Type B pancreatic cell (in vitro differentiated cells): ENCODE data around the gene A2M. TPM values are rescaled to one million over a fixed set of nuclear protein-coding genes. Genes with fewer than 3 reads are reported as not detected.

Source experiments
- DNase-seq: peaks from one replicate; pipeline ENCODE4 v3.0.0; 2021; ENCODE audit warnings: mixed read lengths; ENCODE audit not compliant: unreplicated experiment; ENCODE audit errors: extremely low spot score
- H3K27ac Mint-ChIP-seq: 2 replicates; pipeline ENCODE4 v1.8.0; 2021; ENCODE audit warnings: mild to moderate bottlenecking, mixed read lengths
- H3K27me3 Mint-ChIP-seq: 2 replicates; pipeline ENCODE4 v1.8.0; 2021; ENCODE audit warnings: mixed read lengths
- H3K36me3 Mint-ChIP-seq: 2 replicates; pipeline ENCODE4 v1.8.0; 2021; ENCODE audit warnings: mixed read lengths
- H3K4me1 Mint-ChIP-seq: one replicate; pipeline ENCODE4 v1.8.0; 2021; ENCODE audit warnings: mixed read lengths; ENCODE audit not compliant: unreplicated experiment
- H3K4me3 Mint-ChIP-seq: 2 replicates; pipeline ENCODE4 v1.8.0; 2021; ENCODE audit warnings: mild to moderate bottlenecking, mixed read lengths
- H3K9me3 Mint-ChIP-seq: 2 replicates; pipeline ENCODE4 v1.8.0; 2021; ENCODE audit warnings: mixed read lengths
- CTCF ChIP-seq: fragments of 200-600 bp; sonication (generic); conservative IDR thresholded peaks from 2 replicates; pipeline ENCODE4 v1.5.0; 2021; ENCODE audit warnings: antibody characterized with exemption, mild to moderate bottlenecking
- total RNA-seq: library from RNA; stranded (reverse); gene quantifications from 2 replicates; pipeline ENCODE4 v1.2.1, GENCODE V29; 2021; ENCODE audit warnings: low replicate concordance

The A2M gene
- total RNA-seq, 1 donor from 2014 or later: 84.9 TPM

- Mint-ChIP-seq H3K27me3 (no peaks in the 10 kb centered on the region), H3K9me3 (peaks cover 6% of the 10 kb centered on the region), H3K27ac (no peak overlapping the region), H3K4me3 (no peak overlapping the region), H3K36me3 (peaks cover 15% of the 10 kb centered on the region), H3K4me1 (no peaks in the 10 kb centered on the region)
- DNase-seq: no peak
- no peak for TF ChIP-seq CTCF
These were observed 36.6 kb downstream of the A2M start for GRCh38 chr12:9079082-9079481.

GRCh38 chr12:9077152-9078031 lies 38.3 kb downstream of the A2M start:
- peaks cover 5% of the 10 kb centered on the region for H3K27me3 Mint-ChIP-seq
- TF ChIP-seq CTCF: no peak
- no peak for DNase-seq
- H3K36me3 Mint-ChIP-seq: peaks cover 7% of the 10 kb centered on the region
- no peaks in the 10 kb centered on the region for H3K4me1 Mint-ChIP-seq
- H3K4me3 Mint-ChIP-seq: no peak overlapping the region
- H3K9me3 Mint-ChIP-seq: no peaks in the 10 kb centered on the region
- no peak overlapping the region for H3K27ac Mint-ChIP-seq

DNA sequence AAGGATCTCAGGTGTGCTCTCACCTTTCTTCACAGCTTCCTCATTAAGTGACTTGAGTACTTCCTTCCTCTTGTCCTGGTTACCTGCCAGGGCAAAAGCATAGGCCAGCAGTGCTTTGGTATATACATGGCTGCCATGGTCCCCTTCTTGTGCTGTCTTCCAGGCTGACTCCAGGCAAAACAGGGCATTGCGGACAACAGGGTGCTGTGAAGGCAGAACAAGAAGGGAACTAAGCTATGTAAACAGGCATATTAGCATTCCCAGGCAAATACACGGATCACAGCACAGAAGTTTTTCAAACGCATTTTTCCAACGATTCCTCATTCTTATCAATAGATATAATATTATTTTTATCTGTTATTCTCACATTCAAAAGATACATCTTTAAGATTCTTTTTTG lies 39.0 kb downstream of the A2M start:
- DNase-seq: no peak
- H3K4me3 Mint-ChIP-seq: no peak overlapping the region
- no peak overlapping the region for H3K27ac Mint-ChIP-seq
- TF ChIP-seq CTCF: no peak
- no peaks in the 10 kb centered on the region for H3K9me3 Mint-ChIP-seq
- H3K36me3 Mint-ChIP-seq: peaks cover 3% of the 10 kb centered on the region
- peaks cover 5% of the 10 kb centered on the region for H3K27me3 Mint-ChIP-seq
- H3K4me1 Mint-ChIP-seq: no peaks in the 10 kb centered on the region

- DNase-seq: no peak
- H3K27me3 Mint-ChIP-seq: peaks cover 5% of the 10 kb centered on the region
- H3K36me3 Mint-ChIP-seq: peaks cover 3% of the 10 kb centered on the region
- no peaks in the 10 kb centered on the region for H3K4me1 Mint-ChIP-seq
- no peaks in the 10 kb centered on the region for H3K9me3 Mint-ChIP-seq
- no peak for TF ChIP-seq CTCF
- H3K4me3 Mint-ChIP-seq: no peak overlapping the region
- H3K27ac Mint-ChIP-seq: no peak overlapping the region
These were observed 40.6 kb downstream of the A2M start for GRCh38 chr12:9075138-9075535.

GRCh38 chr12:9074484-9075137 lies 41.1 kb downstream of the A2M start:
- H3K27me3 Mint-ChIP-seq: peaks cover 5% of the 10 kb centered on the region
- DNase-seq: no peak
- H3K27ac Mint-ChIP-seq: no peak overlapping the region
- H3K9me3 Mint-ChIP-seq: no peaks in the 10 kb centered on the region
- H3K36me3 Mint-ChIP-seq: peaks cover 3% of the 10 kb centered on the region
- no peaks in the 10 kb centered on the region for H3K4me1 Mint-ChIP-seq
- TF ChIP-seq CTCF: no peak
- no peak overlapping the region for H3K4me3 Mint-ChIP-seq
